ENCODE data around the gene NECAB3. TPM values are rescaled to one million over a fixed set of nuclear protein-coding genes. Genes with fewer than 3 reads are reported as not detected.
A peak's percentile ranks its signal among the peaks of the same experiment; 100 is the strongest.

NECAB3 gene
- total RNA-seq, 4 donors from 2014 or later, result 26.1 to 180 (median 94.5) TPM

GRCh38 chr20:33677991-33678702, 3.9 kb upstream of the NECAB3 start:
- Histone ChIP-seq H3K36me3 (no peaks in the 10 kb centered on the region), H3K27ac (peak overlapping the region; percentile 23 to 96 (median 58)), H3K4me3 (no peak overlapping the region), H3K4me1 (peaks cover 8 to 27% (median 25%) of the 10 kb centered on the region in 4 donors), H3K9me3 (no peaks in the 10 kb centered on the region), H3K27me3 (no peaks in the 10 kb centered on the region)
- in situ Hi-C loops (cut with MboI; ENCODE audit: low pct_ligation_motif_present in 1 of 4, low pct_unique_long_range_greater_than_20kb in 1 of 4, low sequenced_read_pairs in 3 of 4), result no loop called here
- TF ChIP-seq CTCF (IDR thresholded peaks at IDR 0.05), result no peak
- TF ChIP-seq POLR2A (IDR thresholded peaks at IDR 0.05), result no peak
- no peak for TF ChIP-seq EP300 (IDR thresholded peaks at IDR 0.05; ENCODE audit: low read depth)
- no peak for TF ChIP-seq POLR2AphosphoS5 (IDR thresholded peaks at IDR 0.05)
- WGBS, 2 donors (ENCODE audit: low coverage in 1 of 2), result 73 to 82% methylated on average over 2 to 14 of the region's 15 CpGs
- intact Hi-C loops (cut with DNase I; ENCODE audit: low total_unique reads), result no loop called here
- DNase-seq, result no peak

- no peak for TF ChIP-seq POLR2AphosphoS5 (IDR thresholded peaks at IDR 0.05)
- TF ChIP-seq EP300 (IDR thresholded peaks at IDR 0.05; ENCODE audit: low read depth), result no peak
- no peak for TF ChIP-seq POLR2A (IDR thresholded peaks at IDR 0.05)
- TF ChIP-seq CTCF (IDR thresholded peaks at IDR 0.05), result no peak
- WGBS, 2 donors (ENCODE audit: low coverage in 1 of 2), result 92% methylated on average over 31 of the region's 31 CpGs; no CpG with 5 or more reads in 1 of the 2 donors
- H3K4me3 ChIP-seq, result no peak overlapping the region
- peaks cover 13 to 36% (median 34%) of the 10 kb centered on the region in 4 donors for H3K4me1 ChIP-seq
- H3K9me3 ChIP-seq, result no peaks in the 10 kb centered on the region
- no peaks in the 10 kb centered on the region for H3K27me3 ChIP-seq
- H3K27ac ChIP-seq, result peak overlapping the region in 3 of 4 donors; percentile 88 to 96 (median 91)
- intact Hi-C loops (cut with DNase I; ENCODE audit: low total_unique reads) (no loop called here), in situ Hi-C loops (cut with MboI; ENCODE audit: low pct_ligation_motif_present in 1 of 4, low pct_unique_long_range_greater_than_20kb in 1 of 4, low sequenced_read_pairs in 3 of 4) (no loop called here)
- no peak for DNase-seq
- H3K36me3 ChIP-seq, result no peaks in the 10 kb centered on the region
Observed at GRCh38 chr20:33676652-33677645, 2.7 kb upstream of the NECAB3 start.

- Histone ChIP-seq H3K27me3 (no peaks in the 10 kb centered on the region), H3K9me3 (no peaks in the 10 kb centered on the region), H3K36me3 (no peaks in the 10 kb centered on the region), H3K4me3 (no peak overlapping the region), H3K27ac (peak overlapping the region; percentile 88 to 96 (median 90)), H3K4me1 (peaks cover 13 to 36% (median 34%) of the 10 kb centered on the region in 4 donors)
- no peak for TF ChIP-seq CTCF (IDR thresholded peaks at IDR 0.05)
- no peak for TF ChIP-seq EP300 (IDR thresholded peaks at IDR 0.05; ENCODE audit: low read depth)
- intact Hi-C loops (cut with DNase I; ENCODE audit: low total_unique reads), result no loop called here
- in situ Hi-C loops (cut with MboI; ENCODE audit: low pct_ligation_motif_present in 1 of 4, low pct_unique_long_range_greater_than_20kb in 1 of 4, low sequenced_read_pairs in 3 of 4), result no loop called here
- 88% methylated on average over 11 of the region's 11 CpGs; no CpG with 5 or more reads in 1 of the 2 donors for WGBS, 2 donors (ENCODE audit: low coverage in 1 of 2)
- no peak for DNase-seq
Observed at GRCh38 chr20:33676121-33676520, 1.9 kb upstream of the NECAB3 start.

Data from transverse colon (tissue), 4 donors.